Keratinocyte (primary cell): ENCODE data around the gene SCO1. TPM values are rescaled to one million over a fixed set of nuclear protein-coding genes. Genes with fewer than 3 reads are reported as not detected.

ENCODE experiments used
- DNase-seq: peaks from one replicate; pipeline ENCODE4 v3.0.0-alpha.2; 2011; ENCODE audit warnings: low read depth, missing footprints, low spot score
- FAIRE-seq: peaks from 2 replicates; lab custom pipeline; 2011; peaks lifted over from hg19 to GRCh38; lab: Jason Lieb, UNC
- H2AFZ ChIP-seq: 2 replicates; pipeline ENCODE4 v1.6.0; 2012; ENCODE audit warnings: low read length, control low read depth, inconsistent platforms; ENCODE audit not compliant: control insufficient read depth
- H3K27ac ChIP-seq: 2 replicates; pipeline ENCODE4 v1.5.1; 2011; ENCODE audit warnings: low read length; ENCODE audit not compliant: control insufficient read depth, insufficient read depth
- H3K27me3 ChIP-seq: 3 replicates; pipeline ENCODE4 v1.6.0; 2011; ENCODE audit warnings: low read length; ENCODE audit not compliant: control insufficient read depth, insufficient read depth; ENCODE audit errors: extremely low read depth
- H3K36me3 ChIP-seq, 2 experiments: 2 replicates in 1 of 2; 3 replicates in 1 of 2; pipeline ENCODE4 v1.5.1; 2011; ENCODE audit warnings: low read length in 2 of 2, mild to moderate bottlenecking in 1 of 2; ENCODE audit not compliant: control insufficient read depth in 2 of 2, insufficient read depth in 2 of 2; ENCODE audit errors: extremely low read depth in 1 of 2
- H3K4me1 ChIP-seq: 3 replicates; pipeline ENCODE4 v1.5.1; 2011; ENCODE audit warnings: low read length; ENCODE audit not compliant: control insufficient read depth, insufficient read depth; ENCODE audit errors: extremely low read depth
- H3K4me2 ChIP-seq: 3 replicates; pipeline ENCODE4 v1.6.0; 2011; ENCODE audit warnings: low read depth, low read length; ENCODE audit not compliant: control insufficient read depth, insufficient read depth; ENCODE audit errors: extremely low read depth
- H3K4me3 ChIP-seq, 3 experiments: fragments of 200-600 bp in 1 of 3; sonication (generic) in 1 of 3; 2 replicates in 2 of 3; 3 replicates in 1 of 3; pipeline ENCODE4 v1.5.1; 2011 to 2016; ENCODE audit warnings: low read length in 3 of 3, mild to moderate bottlenecking in 3 of 3, control low read depth in 2 of 3, inconsistent platforms in 1 of 3, low read depth in 1 of 3, mixed read lengths in 1 of 3, mixed run types in 1 of 3, moderate library complexity in 1 of 3; ENCODE audit not compliant: control insufficient read depth in 2 of 3, insufficient read depth in 2 of 3; ENCODE audit errors: extremely low read depth in 1 of 3
- H3K79me2 ChIP-seq: 2 replicates; pipeline ENCODE4 v1.6.0; 2012; ENCODE audit warnings: low read length; ENCODE audit not compliant: control insufficient read depth, insufficient read depth
- H3K9ac ChIP-seq: 3 replicates; pipeline ENCODE4 v1.6.0; 2011; ENCODE audit warnings: low read length; ENCODE audit not compliant: control insufficient read depth, insufficient read depth; ENCODE audit errors: extremely low read depth
- H3K9me1 ChIP-seq: 3 replicates; pipeline ENCODE4 v1.6.0; 2011; ENCODE audit warnings: low read length; ENCODE audit not compliant: control insufficient read depth, insufficient read depth; ENCODE audit errors: extremely low read depth
- H3K9me3 ChIP-seq: 2 replicates; pipeline ENCODE4 v1.5.1; 2012; ENCODE audit warnings: low read depth, low read length; ENCODE audit not compliant: control insufficient read depth
- H4K20me1 ChIP-seq: 3 replicates; pipeline ENCODE4 v1.6.0; 2011; ENCODE audit warnings: low read length; ENCODE audit not compliant: control insufficient read depth, insufficient read depth; ENCODE audit errors: extremely low read depth
- EZH2 ChIP-seq: IDR thresholded peaks from one replicate; pipeline ENCODE4 v1.6.1; 2012; ENCODE audit warnings: inconsistent platforms, mild to moderate bottlenecking, low read length, moderate library complexity
- dilution Hi-C: fragments of 300-500 bp; cut with MboI; formaldehyde crosslinking; loops from one replicate; pipeline ENCODE4 v1.7.0; 2020; ENCODE audit warnings: low sequenced_read_pairs; ENCODE audit not compliant: extremely low pct_ligation_motif_present
- polyA plus RNA-seq, 5 experiments: library from polyadenylated mRNA; depleted of rRNA in 3 of 5; stranded (reverse) in 3 of 5; stranded (forward) in 1 of 5; unstranded in 1 of 5; fragments of >200 nt; gene quantifications; 1 replicate in 1 of 5; 2 replicates in 3 of 5; 3 replicates in 1 of 5; pipeline versions ENCODE4 v1.2.1 to v1.2.3, GENCODE V29; 2011 to 2012; ENCODE audit warnings: missing spikeins in 2 of 5, low read depth in 1 of 5, low replicate concordance in 1 of 5
- TF ChIP-seq, protein P1 (sequence below), 3 experiments: IDR thresholded peaks in 1 of 3; conservative IDR thresholded peaks in 1 of 3; optimal IDR thresholded peaks in 1 of 3; 2 replicates in 2 of 3; 3 replicates in 1 of 3; pipeline versions ENCODE3 to v1.5.1; 2011; ENCODE audit warnings: low read length in 3 of 3, mild to moderate bottlenecking in 3 of 3, moderate library complexity in 2 of 3, control low read depth in 1 of 3, inconsistent platforms in 1 of 3; ENCODE audit not compliant: insufficient read depth in 2 of 3; ENCODE audit errors: extremely low read depth in 1 of 3

SCO1 gene
- polyA plus RNA-seq, 1 donor (not counting 4 experiments of a cell fraction or from before 2014, with no cell fraction given) = 28.3 TPM

DNA sequence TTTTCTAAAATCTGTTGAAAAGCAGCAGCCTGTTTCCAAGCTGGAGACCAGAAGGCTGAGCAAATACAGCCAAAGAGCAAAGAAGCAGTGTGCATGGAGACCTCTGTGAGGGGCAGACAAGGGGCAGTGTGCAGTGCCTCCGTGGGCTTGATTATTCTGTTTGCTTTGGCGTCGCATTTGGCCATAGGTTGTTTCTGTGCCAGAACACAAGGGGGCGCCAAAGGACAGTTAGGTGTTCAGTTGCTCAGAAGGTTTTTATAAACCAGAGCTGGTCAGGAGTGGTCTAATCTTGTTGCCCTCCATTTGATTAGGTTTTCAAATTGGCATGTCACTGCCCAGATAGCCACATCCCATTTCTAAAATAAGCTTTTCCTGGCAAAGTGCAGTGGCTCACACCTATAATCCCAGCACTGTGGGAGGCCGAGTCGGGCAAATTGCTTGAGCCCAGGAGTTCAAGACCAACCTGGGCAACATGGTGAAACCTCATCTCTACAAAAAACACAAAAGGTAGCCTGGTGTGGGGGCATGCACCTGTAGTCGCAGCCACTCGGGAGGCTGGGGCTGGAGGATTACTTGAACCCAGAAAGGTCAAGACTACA lies 50.8 kb downstream of the SCO1 start:
- TF ChIP-seq, protein P1, sequence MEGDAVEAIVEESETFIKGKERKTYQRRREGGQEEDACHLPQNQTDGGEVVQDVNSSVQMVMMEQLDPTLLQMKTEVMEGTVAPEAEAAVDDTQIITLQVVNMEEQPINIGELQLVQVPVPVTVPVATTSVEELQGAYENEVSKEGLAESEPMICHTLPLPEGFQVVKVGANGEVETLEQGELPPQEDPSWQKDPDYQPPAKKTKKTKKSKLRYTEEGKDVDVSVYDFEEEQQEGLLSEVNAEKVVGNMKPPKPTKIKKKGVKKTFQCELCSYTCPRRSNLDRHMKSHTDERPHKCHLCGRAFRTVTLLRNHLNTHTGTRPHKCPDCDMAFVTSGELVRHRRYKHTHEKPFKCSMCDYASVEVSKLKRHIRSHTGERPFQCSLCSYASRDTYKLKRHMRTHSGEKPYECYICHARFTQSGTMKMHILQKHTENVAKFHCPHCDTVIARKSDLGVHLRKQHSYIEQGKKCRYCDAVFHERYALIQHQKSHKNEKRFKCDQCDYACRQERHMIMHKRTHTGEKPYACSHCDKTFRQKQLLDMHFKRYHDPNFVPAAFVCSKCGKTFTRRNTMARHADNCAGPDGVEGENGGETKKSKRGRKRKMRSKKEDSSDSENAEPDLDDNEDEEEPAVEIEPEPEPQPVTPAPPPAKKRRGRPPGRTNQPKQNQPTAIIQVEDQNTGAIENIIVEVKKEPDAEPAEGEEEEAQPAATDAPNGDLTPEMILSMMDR (optimal IDR thresholded peaks at IDR 0.05 in 1 of 3, IDR thresholded peaks at IDR 0.05 in 1 of 3, conservative IDR thresholded peaks at IDR 0.05 in 1 of 3; ENCODE audit: extremely low read depth in 1 of 3, insufficient read depth in 2 of 3, low read length in 3 of 3) = peak; percentile 77 to 86 (median 82)
- no peak for TF ChIP-seq EZH2
- Histone ChIP-seq H3K4me3 (no peak overlapping the region), H3K27ac (no peak overlapping the region), H2AFZ (no peak overlapping the region), H4K20me1 (no peaks in the 10 kb centered on the region), H3K79me2 (no peaks in the 10 kb centered on the region), H3K36me3 (peaks cover 0 to 2% of the 10 kb centered on the region in 2 experiments), H3K27me3 (no peaks in the 10 kb centered on the region), H3K4me1 (no peaks in the 10 kb centered on the region), H3K9ac (no peak overlapping the region), H3K9me3 (no peaks in the 10 kb centered on the region), H3K9me1 (no peaks in the 10 kb centered on the region), H3K4me2 (no peak overlapping the region)
- no peak for DNase-seq
- dilution Hi-C loops = no loop called here
- peak; percentile 57 for FAIRE-seq

GRCh38 chr17:10640475-10640874 lies 56.9 kb downstream of the SCO1 start:
- Histone ChIP-seq H3K79me2 (no peaks in the 10 kb centered on the region), H3K9ac (no peak overlapping the region), H4K20me1 (no peaks in the 10 kb centered on the region), H3K4me3 (no peak overlapping the region), H3K4me2 (no peak overlapping the region), H3K27ac (no peak overlapping the region), H3K9me3 (no peaks in the 10 kb centered on the region), H3K36me3 (peaks cover 0 to 4% of the 10 kb centered on the region in 2 experiments), H3K4me1 (no peaks in the 10 kb centered on the region), H3K9me1 (no peaks in the 10 kb centered on the region), H3K27me3 (no peaks in the 10 kb centered on the region), H2AFZ (no peak overlapping the region)
- DNase-seq (no peak), FAIRE-seq (no peak)
- dilution Hi-C loops = no loop called here
- TF ChIP-seq, protein P1 (optimal IDR thresholded peaks at IDR 0.05 in 1 of 3, IDR thresholded peaks at IDR 0.05 in 1 of 3, conservative IDR thresholded peaks at IDR 0.05 in 1 of 3; ENCODE audit: extremely low read depth in 1 of 3, insufficient read depth in 2 of 3, low read length in 3 of 3) = no peak
- no peak for TF ChIP-seq EZH2
